ENCODE data around the gene SULT1E1.

DNA sequence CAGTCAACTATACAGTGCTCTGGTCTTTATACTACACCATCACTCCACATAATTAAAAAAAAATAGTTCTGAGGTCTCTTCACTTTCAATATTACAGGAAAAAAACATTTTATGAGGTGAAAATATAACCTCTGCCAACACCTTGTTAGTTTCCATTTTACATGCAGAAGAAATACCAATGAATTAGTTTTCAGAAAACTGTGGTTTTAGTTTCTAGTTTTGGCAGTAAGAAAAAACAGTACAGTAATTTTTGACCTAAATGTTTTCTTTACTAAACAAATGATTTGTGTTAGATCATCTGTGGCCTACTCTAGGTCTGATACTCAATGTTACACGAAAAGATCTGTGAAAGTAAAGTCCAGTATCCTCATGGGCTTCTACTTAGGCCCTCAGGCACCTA is 10.0 kb downstream of the SULT1E1 start:
- TF ChIP-seq, protein P1, sequence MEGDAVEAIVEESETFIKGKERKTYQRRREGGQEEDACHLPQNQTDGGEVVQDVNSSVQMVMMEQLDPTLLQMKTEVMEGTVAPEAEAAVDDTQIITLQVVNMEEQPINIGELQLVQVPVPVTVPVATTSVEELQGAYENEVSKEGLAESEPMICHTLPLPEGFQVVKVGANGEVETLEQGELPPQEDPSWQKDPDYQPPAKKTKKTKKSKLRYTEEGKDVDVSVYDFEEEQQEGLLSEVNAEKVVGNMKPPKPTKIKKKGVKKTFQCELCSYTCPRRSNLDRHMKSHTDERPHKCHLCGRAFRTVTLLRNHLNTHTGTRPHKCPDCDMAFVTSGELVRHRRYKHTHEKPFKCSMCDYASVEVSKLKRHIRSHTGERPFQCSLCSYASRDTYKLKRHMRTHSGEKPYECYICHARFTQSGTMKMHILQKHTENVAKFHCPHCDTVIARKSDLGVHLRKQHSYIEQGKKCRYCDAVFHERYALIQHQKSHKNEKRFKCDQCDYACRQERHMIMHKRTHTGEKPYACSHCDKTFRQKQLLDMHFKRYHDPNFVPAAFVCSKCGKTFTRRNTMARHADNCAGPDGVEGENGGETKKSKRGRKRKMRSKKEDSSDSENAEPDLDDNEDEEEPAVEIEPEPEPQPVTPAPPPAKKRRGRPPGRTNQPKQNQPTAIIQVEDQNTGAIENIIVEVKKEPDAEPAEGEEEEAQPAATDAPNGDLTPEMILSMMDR (IDR thresholded peaks at IDR 0.05; ENCODE audit: low read depth, low read length), result no peak
- no peak for TF ChIP-seq EZH2phosphoT487 (IDR thresholded peaks at IDR 0.05; ENCODE audit: low read depth)
